GM18508 (cell line): ENCODE data around the gene SCLT1.
"Not testable (repeated sequence)": the region's sequence is repeated elsewhere in the genome, so short reads cannot be mapped to it uniquely, and the experiment has no call there.

ENCODE experiments used
- ATAC-seq: cut with Tn5 transposase; IDR thresholded peaks from one replicate; pipeline ENCODE4 v1.9.1; 2021; ENCODE audit warnings: moderate number of reproducible peaks; ENCODE audit not compliant: insufficient read depth, unreplicated experiment

The SCLT1 gene

GRCh38 chr4:129080129-129080528, 13.2 kb downstream of the SCLT1 start:
- ATAC-seq, result no peak

- no peak for ATAC-seq
Measured at GRCh38 chr4:129077326-129077725, 16.0 kb downstream of the SCLT1 start.

GRCh38 chr4:129069537-129069936, 23.8 kb downstream of the SCLT1 start:
- not testable (repeated sequence) for ATAC-seq

- ATAC-seq, result no peak
Measured at GRCh38 chr4:129064717-129065116, 28.6 kb downstream of the SCLT1 start.

- ATAC-seq, result no peak
Measured at GRCh38 chr4:129063640-129064039, 29.7 kb downstream of the SCLT1 start.

- no peak for ATAC-seq
Measured at GRCh38 chr4:129062580-129062979, 30.8 kb downstream of the SCLT1 start.

GRCh38 chr4:129059028-129059427, 34.3 kb downstream of the SCLT1 start:
- ATAC-seq, result no peak

GRCh38 chr4:129046055-129046959, 47.0 kb downstream of the SCLT1 start:
- no peak for ATAC-seq

GRCh38 chr4:129043523-129043922, 49.8 kb downstream of the SCLT1 start:
- ATAC-seq, result no peak

- ATAC-seq, result no peak
Measured at GRCh38 chr4:129040471-129040870, 52.9 kb downstream of the SCLT1 start.

- no peak for ATAC-seq
Measured at GRCh38 chr4:129037093-129037492, 56.2 kb downstream of the SCLT1 start.

- no peak for ATAC-seq
Measured at GRCh38 chr4:129014566-129015509, 78.5 kb downstream of the SCLT1 start.

- ATAC-seq, result no peak
Measured at GRCh38 chr4:129008096-129008495, 85.2 kb downstream of the SCLT1 start.

GRCh38 chr4:128986908-128987307, 106.4 kb downstream of the SCLT1 start:
- ATAC-seq, result no peak

GRCh38 chr4:128986019-128986418, 107.3 kb downstream of the SCLT1 start:
- no peak for ATAC-seq

- no peak for ATAC-seq
Measured at GRCh38 chr4:128983771-128984485, 109.4 kb downstream of the SCLT1 start.

GRCh38 chr4:128981377-128981776, 112.0 kb downstream of the SCLT1 start:
- ATAC-seq, result no peak

- ATAC-seq, result no peak
Measured at GRCh38 chr4:128980816-128981326, 112.5 kb downstream of the SCLT1 start.

GRCh38 chr4:128979934-128980333, 113.4 kb downstream of the SCLT1 start:
- no peak for ATAC-seq

- no peak for ATAC-seq
Measured at GRCh38 chr4:128978985-128979384, 114.4 kb downstream of the SCLT1 start.
